Measurements from ENCODE around the gene CYP2A6.
"Not testable (repeated sequence)": the region's sequence is repeated elsewhere in the genome, so short reads cannot be mapped to it uniquely, and the experiment has no call there.

Gene CYP2A6

DNA sequence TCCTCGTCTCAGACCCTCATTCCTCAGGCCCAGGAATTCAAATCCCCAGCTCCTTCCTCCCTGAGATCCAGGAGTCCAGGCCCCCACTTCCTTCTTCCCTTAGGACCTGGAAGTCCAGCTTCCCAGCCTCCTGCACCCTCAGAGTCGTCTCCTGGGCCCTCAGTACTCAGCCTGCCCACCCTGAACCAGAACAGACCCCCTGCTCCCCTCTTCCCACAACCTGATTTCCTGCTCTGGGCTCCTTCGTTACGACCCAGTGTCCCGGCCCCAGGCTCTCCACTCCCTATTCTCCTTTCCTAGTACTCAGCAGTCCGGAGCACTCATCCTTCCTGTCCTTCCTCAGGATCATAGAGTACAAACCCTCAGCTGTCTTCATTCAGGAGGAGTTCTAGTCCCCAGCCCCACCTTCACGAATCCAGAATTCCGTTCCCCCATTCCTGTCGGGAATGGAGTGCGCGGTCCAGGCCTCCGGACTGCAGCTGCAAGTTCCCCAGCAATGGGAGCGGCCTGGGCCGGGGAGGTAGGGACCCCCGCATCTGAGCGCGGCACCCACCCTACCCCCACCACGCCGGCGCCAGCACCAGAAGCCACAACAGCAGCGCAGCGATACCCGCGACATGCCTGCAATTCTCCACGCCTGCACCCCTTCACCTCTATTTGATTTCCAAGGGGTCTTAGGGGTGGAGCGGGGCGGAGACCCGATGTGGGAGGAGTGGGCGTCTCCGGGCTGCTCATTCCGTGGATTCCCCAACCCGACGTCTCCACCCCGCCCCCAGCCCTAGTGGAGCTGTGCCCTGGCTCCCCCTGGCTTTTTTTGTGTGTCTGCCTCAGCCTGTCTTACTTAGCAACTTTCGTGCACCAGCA is 38.5 kb downstream of the CYP2A6 start:
- Mint-ChIP-seq H3K27ac (peak overlapping the region; percentile 84), H3K36me3 (peaks cover 3% of the 10 kb centered on the region), H3K4me1 (peaks cover 51% of the 10 kb centered on the region), H3K27me3 (no peaks in the 10 kb centered on the region), H3K4me3 (peak overlapping the region; percentile 93), H3K9me3 (no peaks in the 10 kb centered on the region)

GRCh38 chr19:40810649-40811408 is 39.4 kb downstream of the CYP2A6 start:
- not testable (repeated sequence) for H3K27me3 Mint-ChIP-seq, H3K36me3 Mint-ChIP-seq, H3K9me3 Mint-ChIP-seq
- peak overlapping the region; percentile 93 for H3K4me3 Mint-ChIP-seq
- peaks cover 59% of the 10 kb centered on the region for H3K4me1 Mint-ChIP-seq
- H3K27ac Mint-ChIP-seq, result peak overlapping the region; percentile 72

DNA sequence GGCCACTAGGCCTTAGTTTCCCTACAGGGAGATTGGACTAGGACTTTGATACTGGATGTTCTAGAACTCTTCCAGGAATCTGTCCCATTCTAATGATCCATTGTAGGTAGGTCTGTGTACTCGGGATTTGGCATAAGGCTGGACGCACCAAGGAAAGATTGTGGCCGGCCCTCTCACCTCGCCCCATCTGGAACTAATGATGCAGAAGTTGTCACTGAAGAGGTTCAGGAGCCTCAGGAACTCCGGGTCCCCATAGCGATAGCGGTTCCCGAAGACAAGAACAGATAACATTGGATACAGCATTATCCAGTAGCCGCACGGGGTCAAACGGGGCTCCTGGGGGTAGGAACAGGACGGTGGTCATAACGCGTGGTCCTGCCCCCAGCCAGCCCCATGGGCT is 40.1 kb downstream of the CYP2A6 start:
- H3K36me3 Mint-ChIP-seq, result peaks cover 3% of the 10 kb centered on the region
- no peaks in the 10 kb centered on the region for H3K9me3 Mint-ChIP-seq
- H3K27me3 Mint-ChIP-seq, result no peaks in the 10 kb centered on the region
- H3K4me3 Mint-ChIP-seq, result peak overlapping the region; percentile 39
- H3K27ac Mint-ChIP-seq, result peak overlapping the region; percentile 35
- peaks cover 66% of the 10 kb centered on the region for H3K4me1 Mint-ChIP-seq

GRCh38 chr19:40809358-40810086 is 40.7 kb downstream of the CYP2A6 start:
- peak overlapping the region; percentile 49 for H3K4me3 Mint-ChIP-seq
- no peaks in the 10 kb centered on the region for H3K27me3 Mint-ChIP-seq
- H3K4me1 Mint-ChIP-seq, result peaks cover 72% of the 10 kb centered on the region
- H3K9me3 Mint-ChIP-seq, result no peaks in the 10 kb centered on the region
- peak overlapping the region; percentile 35 for H3K27ac Mint-ChIP-seq
- H3K36me3 Mint-ChIP-seq, result peaks cover 3% of the 10 kb centered on the region

DNA sequence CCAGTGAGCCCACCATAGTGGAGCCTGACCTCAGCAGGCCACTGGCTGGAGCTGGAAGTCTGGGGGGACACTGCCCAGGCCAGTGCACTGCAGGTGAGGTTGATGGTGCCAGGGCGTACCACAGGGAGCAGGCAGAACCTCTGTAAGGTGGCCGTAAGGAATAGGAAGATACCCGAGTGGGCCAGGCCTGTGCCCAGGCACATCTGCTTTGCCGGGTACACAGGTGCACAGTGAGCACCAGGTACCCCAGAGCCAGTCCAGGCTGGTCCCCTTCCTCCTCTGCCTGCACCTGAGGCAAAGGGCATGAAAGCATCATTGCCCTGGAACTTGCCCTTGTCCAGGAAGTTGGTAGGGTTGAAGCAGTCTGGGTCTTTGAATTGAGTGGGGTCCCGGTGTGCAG is 41.8 kb downstream of the CYP2A6 start:
- no peaks in the 10 kb centered on the region for H3K27me3 Mint-ChIP-seq
- H3K4me3 Mint-ChIP-seq, result peak overlapping the region; percentile 15
- H3K27ac Mint-ChIP-seq, result no peak overlapping the region
- H3K4me1 Mint-ChIP-seq, result peaks cover 83% of the 10 kb centered on the region
- no peaks in the 10 kb centered on the region for H3K9me3 Mint-ChIP-seq
- H3K36me3 Mint-ChIP-seq, result peaks cover 3% of the 10 kb centered on the region

GRCh38 chr19:40808021-40808325 is 42.3 kb downstream of the CYP2A6 start:
- Mint-ChIP-seq H3K4me1 (peaks cover 86% of the 10 kb centered on the region), H3K9me3 (no peaks in the 10 kb centered on the region), H3K27ac (peak overlapping the region; percentile 90), H3K4me3 (peak overlapping the region; percentile 72), H3K36me3 (peaks cover 3% of the 10 kb centered on the region), H3K27me3 (no peaks in the 10 kb centered on the region)

- Mint-ChIP-seq H3K36me3 (peaks cover 3% of the 10 kb centered on the region), H3K4me1 (peaks cover 86% of the 10 kb centered on the region), H3K27me3 (no peaks in the 10 kb centered on the region), H3K4me3 (peak overlapping the region; percentile 84), H3K27ac (peak overlapping the region; percentile 96), H3K9me3 (no peaks in the 10 kb centered on the region)
Measured at GRCh38 chr19:40807147-40808020, 42.9 kb downstream of the CYP2A6 start.

DNA sequence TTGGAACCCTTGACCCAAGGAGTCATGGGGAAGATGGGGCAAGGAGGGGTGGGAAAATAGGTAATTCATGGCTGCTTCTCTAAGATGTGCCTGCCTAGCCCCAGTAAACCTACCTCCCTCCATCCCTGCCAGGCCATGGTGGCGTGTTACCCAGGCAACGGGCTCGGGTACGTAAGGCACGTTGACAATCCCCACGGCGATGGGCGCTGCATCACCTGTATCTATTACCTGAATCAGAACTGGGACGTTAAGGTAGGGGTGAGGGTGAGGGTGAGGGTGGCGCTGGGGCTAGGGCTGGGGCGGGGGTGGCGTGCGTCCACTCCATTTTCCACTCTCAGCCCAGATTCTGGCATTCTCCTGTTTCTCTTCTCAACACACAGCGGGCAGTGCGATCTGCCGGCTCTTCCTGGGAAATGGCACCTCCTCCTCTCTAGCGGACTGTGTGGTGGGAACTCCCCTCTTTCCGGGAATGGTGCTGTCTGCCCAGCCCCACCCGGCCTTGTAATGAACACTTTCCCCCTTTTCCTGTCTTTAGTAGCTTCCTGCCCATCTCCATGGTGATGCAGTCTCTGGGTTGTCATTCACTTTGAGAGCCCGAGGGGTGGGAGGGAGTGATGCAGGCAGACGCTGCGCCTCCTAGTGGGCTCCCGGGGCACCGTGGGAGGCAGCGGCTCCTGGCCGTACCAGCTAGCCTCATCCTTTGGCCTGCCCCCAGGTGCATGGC is 43.7 kb downstream of the CYP2A6 start:
- no peaks in the 10 kb centered on the region for H3K27me3 Mint-ChIP-seq
- peak overlapping the region; percentile 96 for H3K27ac Mint-ChIP-seq
- H3K4me3 Mint-ChIP-seq, result peak overlapping the region; percentile 84
- H3K36me3 Mint-ChIP-seq, result peaks cover 4% of the 10 kb centered on the region
- H3K9me3 Mint-ChIP-seq, result no peaks in the 10 kb centered on the region
- peaks cover 87% of the 10 kb centered on the region for H3K4me1 Mint-ChIP-seq

- H3K27ac Mint-ChIP-seq, result peak overlapping the region; percentile 86
- H3K9me3 Mint-ChIP-seq, result no peaks in the 10 kb centered on the region
- H3K4me3 Mint-ChIP-seq, result peak overlapping the region; percentile 92
- H3K36me3 Mint-ChIP-seq, result peaks cover 4% of the 10 kb centered on the region
- H3K27me3 Mint-ChIP-seq, result no peaks in the 10 kb centered on the region
- peaks cover 83% of the 10 kb centered on the region for H3K4me1 Mint-ChIP-seq
Measured at GRCh38 chr19:40805258-40805868, 44.9 kb downstream of the CYP2A6 start.

- Mint-ChIP-seq H3K27ac (peak overlapping the region; percentile 86), H3K4me1 (peaks cover 82% of the 10 kb centered on the region), H3K4me3 (peak overlapping the region; percentile 92), H3K27me3 (no peaks in the 10 kb centered on the region), H3K9me3 (no peaks in the 10 kb centered on the region), H3K36me3 (peaks cover 4% of the 10 kb centered on the region)
Measured at GRCh38 chr19:40804783-40805242, 45.4 kb downstream of the CYP2A6 start.

GRCh38 chr19:40803857-40804782 is 46.1 kb downstream of the CYP2A6 start:
- Mint-ChIP-seq H3K9me3 (no peaks in the 10 kb centered on the region), H3K36me3 (peaks cover 4% of the 10 kb centered on the region), H3K27me3 (no peaks in the 10 kb centered on the region), H3K4me3 (peak overlapping the region; percentile 92), H3K4me1 (peaks cover 80% of the 10 kb centered on the region), H3K27ac (peak overlapping the region; percentile 86)

DNA sequence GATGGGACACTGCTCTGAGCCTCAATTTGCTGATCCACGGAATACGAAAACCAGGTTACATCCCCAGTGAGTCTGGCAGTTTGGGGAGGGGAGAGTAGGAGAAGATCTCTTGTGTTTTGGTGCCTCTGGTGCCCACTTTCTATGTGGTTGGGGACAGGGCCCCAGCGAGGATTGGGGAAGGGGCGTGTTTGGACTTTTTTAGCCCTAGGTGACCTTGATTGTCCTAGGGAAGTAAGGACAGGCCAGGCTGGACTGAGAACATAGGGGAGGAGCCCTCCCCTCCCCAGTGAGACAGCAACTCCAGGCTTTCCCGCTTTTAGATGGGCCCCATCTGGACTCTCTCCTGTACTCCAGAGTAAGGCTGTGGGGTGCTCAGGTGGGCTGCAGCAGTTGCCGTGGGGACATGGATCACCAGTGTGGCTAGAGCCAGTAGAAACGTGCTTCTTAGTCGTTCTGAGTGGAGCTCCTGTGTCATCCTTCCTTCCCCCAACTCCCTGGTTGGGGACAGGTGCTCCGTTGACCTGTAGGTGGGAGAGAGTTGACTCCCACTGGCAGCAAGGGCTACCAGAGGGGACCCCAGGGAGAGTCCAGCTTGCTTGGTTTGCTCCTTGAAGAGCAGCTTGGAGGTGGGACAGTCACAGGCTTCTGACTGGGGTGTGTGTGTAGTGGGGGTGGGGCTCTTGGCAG is 46.9 kb downstream of the CYP2A6 start:
- no peaks in the 10 kb centered on the region for H3K27me3 Mint-ChIP-seq
- H3K9me3 Mint-ChIP-seq, result no peaks in the 10 kb centered on the region
- H3K4me3 Mint-ChIP-seq, result peak overlapping the region; percentile 92
- peaks cover 82% of the 10 kb centered on the region for H3K4me1 Mint-ChIP-seq
- H3K36me3 Mint-ChIP-seq, result peaks cover 4% of the 10 kb centered on the region
- peak overlapping the region; percentile 86 for H3K27ac Mint-ChIP-seq
